Vagina (tissue), 2 donors: ENCODE results near the gene PRR18. TPM values are rescaled to one million over a fixed set of nuclear protein-coding genes. Genes with fewer than 3 reads are reported as not detected.

ENCODE experiments used
- DNase-seq, 2 donors: peaks; one replicate each; pipeline ENCODE4 v3.0.0-alpha.2; 2017; ENCODE audit errors: extremely low spot score in 2 of 2
- H3K27ac ChIP-seq: fragments of 200-600 bp; sonication (generic); one replicate; pipeline ENCODE4 v1.5.1; 2019
- H3K27me3 ChIP-seq: fragments of 200-600 bp; sonication (generic); one replicate; pipeline ENCODE4 v1.5.1; 2019
- H3K36me3 ChIP-seq, 2 donors: fragments of 200-600 bp; sonication (generic); one replicate each; pipeline ENCODE4 v1.5.1; 2017 to 2019
- H3K4me1 ChIP-seq: fragments of 200-600 bp; sonication (generic); one replicate; pipeline ENCODE4 v1.5.1; 2019
- H3K4me3 ChIP-seq, 2 donors: fragments of 200-600 bp; sonication (generic); 1 replicate in 1 of 2; 2 replicates in 1 of 2; pipeline ENCODE4 v1.5.1; 2016 to 2019
- H3K9me3 ChIP-seq: fragments of 200-600 bp; sonication (generic); one replicate; pipeline ENCODE4 v1.5.1; 2019
- CTCF ChIP-seq, 3 experiments: fragments of 450-650 bp in 2 of 3; fragments of 200-600 bp in 1 of 3; sonication (generic) in 1 of 3; IDR thresholded peaks; one replicate each; pipeline ENCODE4 v1.5.1; 2017 to 2019; ENCODE audit warnings: antibody characterized with exemption in 3 of 3, mild to moderate bottlenecking in 2 of 3, moderate library complexity in 2 of 3
- POLR2A ChIP-seq, 2 donors: fragments of 450-650 bp; IDR thresholded peaks; one replicate each; pipeline ENCODE4 v1.6.1; 2017; ENCODE audit warnings: antibody characterized with exemption in 2 of 2, mild to moderate bottlenecking in 2 of 2, moderate library complexity in 2 of 2
- POLR2AphosphoS5 ChIP-seq, 2 donors: sonication (generic); formaldehyde crosslinking; IDR thresholded peaks; one replicate each; pipeline ENCODE4 v1.9.0; 2017; ENCODE audit warnings: antibody characterized with exemption in 2 of 2, mild to moderate bottlenecking in 2 of 2, low read depth in 1 of 2; ENCODE audit not compliant: insufficient read depth in 1 of 2
- intact Hi-C: fragments of 100-400 bp; cut with DNase I; formaldehyde crosslinking; loops from one replicate; pipeline ENCODE4 v1.15.1; 2023
- total RNA-seq: library from RNA; depleted of rRNA; stranded (reverse); fragments of >200 nt; gene quantifications from one replicate; pipeline ENCODE4 v1.2.3, GENCODE V29; 2016

Gene PRR18
- total RNA-seq, 1 donor from 2014 or later: not detected

- H3K36me3 ChIP-seq: peaks cover 0 to 8% of the 10 kb centered on the region in 2 donors
- TF ChIP-seq CTCF (IDR thresholded peaks at IDR 0.05): no peak
- no peak for TF ChIP-seq POLR2AphosphoS5 (IDR thresholded peaks at IDR 0.05; ENCODE audit: insufficient read depth in 1 of 2, low read depth in 1 of 2)
- TF ChIP-seq POLR2A (IDR thresholded peaks at IDR 0.05): no peak
These were observed 25.2 kb upstream of the PRR18 start for GRCh38 chr6:166333172-166333995.

GRCh38 chr6:166331503-166332415, 23.6 kb upstream of the PRR18 start:
- H3K27ac ChIP-seq: no peak overlapping the region
- peaks cover 0 to 16% of the 10 kb centered on the region in 2 donors for H3K36me3 ChIP-seq
- H3K9me3 ChIP-seq: no peaks in the 10 kb centered on the region
- DNase-seq: no peak
- H3K27me3 ChIP-seq: no peaks in the 10 kb centered on the region
- TF ChIP-seq POLR2A (IDR thresholded peaks at IDR 0.05): no peak
- no peak for TF ChIP-seq POLR2AphosphoS5 (IDR thresholded peaks at IDR 0.05; ENCODE audit: insufficient read depth in 1 of 2, low read depth in 1 of 2)
- TF ChIP-seq CTCF (IDR thresholded peaks at IDR 0.05): no peak
- H3K4me1 ChIP-seq: peaks cover 13% of the 10 kb centered on the region
- intact Hi-C loops: loop anchor here (10.0 kb wide), 1 partner anchor 53 kb away; the partner anchor contains the start of gene MPC1
- no peak overlapping the region for H3K4me3 ChIP-seq

More at GRCh38 chr6:166333172-166333995, 25.2 kb upstream of the PRR18 start:
- no peaks in the 10 kb centered on the region for H3K9me3 ChIP-seq
- no peaks in the 10 kb centered on the region for H3K27me3 ChIP-seq
- DNase-seq: no peak
- intact Hi-C loops: loop anchor here (10.0 kb wide), 1 partner anchor 51 kb away; the partner anchor contains the start of gene MPC1
- H3K4me3 ChIP-seq: no peak overlapping the region
- peaks cover 21% of the 10 kb centered on the region for H3K4me1 ChIP-seq
- no peak overlapping the region for H3K27ac ChIP-seq

DNA sequence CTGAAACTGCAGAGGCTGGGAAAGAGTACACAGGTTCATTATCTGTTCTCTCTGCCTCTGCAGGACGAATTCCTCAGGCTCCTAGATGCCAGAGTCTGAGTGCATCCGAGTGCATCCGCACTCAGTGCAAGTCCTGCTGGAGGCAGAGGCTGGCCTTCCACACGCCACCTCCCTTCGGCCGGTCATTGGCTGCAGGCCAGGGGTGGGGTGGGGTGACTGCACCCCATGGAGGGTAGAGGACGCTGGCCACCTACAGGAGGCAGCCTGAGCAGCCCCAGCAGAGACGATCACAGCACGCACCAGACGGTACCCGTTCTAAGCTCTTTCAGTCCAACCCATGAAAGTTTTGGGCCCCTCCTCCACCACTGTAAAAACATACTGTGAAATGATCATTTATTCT, 22.4 kb upstream of the PRR18 start:
- no peak for DNase-seq
- intact Hi-C loops: loop anchor here (10.0 kb wide), 1 partner anchor 54 kb away; the partner anchor contains the start of gene MPC1
- H3K4me3 ChIP-seq: no peak overlapping the region

GRCh38 chr6:166325383-166326042, 17.3 kb upstream of the PRR18 start:
- TF ChIP-seq POLR2AphosphoS5 (IDR thresholded peaks at IDR 0.05; ENCODE audit: insufficient read depth in 1 of 2, low read depth in 1 of 2) (no peak), POLR2A (IDR thresholded peaks at IDR 0.05) (no peak), CTCF (IDR thresholded peaks at IDR 0.05) (no peak)
- Histone ChIP-seq H3K27ac (no peak overlapping the region), H3K4me1 (no peaks in the 10 kb centered on the region), H3K9me3 (no peaks in the 10 kb centered on the region), H3K36me3 (peaks cover 0 to 45% of the 10 kb centered on the region in 2 donors), H3K27me3 (no peaks in the 10 kb centered on the region), H3K4me3 (no peak overlapping the region)
- intact Hi-C loops: no loop called here
- no peak for DNase-seq

More for the DNA sequence above, 22.4 kb upstream of the PRR18 start:
- Histone ChIP-seq H3K4me1 (peaks cover 11% of the 10 kb centered on the region), H3K27me3 (no peaks in the 10 kb centered on the region), H3K9me3 (no peaks in the 10 kb centered on the region), H3K36me3 (peaks cover 0 to 20% of the 10 kb centered on the region in 2 donors), H3K27ac (no peak overlapping the region)
- TF ChIP-seq CTCF (IDR thresholded peaks at IDR 0.05) (no peak), POLR2AphosphoS5 (IDR thresholded peaks at IDR 0.05; ENCODE audit: insufficient read depth in 1 of 2, low read depth in 1 of 2) (no peak), POLR2A (IDR thresholded peaks at IDR 0.05) (no peak)
